HG02642 (cell line): ENCODE measurements around the gene TEX12.
"Not testable (repeated sequence)": the region's sequence is repeated elsewhere in the genome, so short reads cannot be mapped to it uniquely, and the experiment has no call there.

Experiments used
- ATAC-seq: cut with Tn5 transposase; IDR thresholded peaks from one replicate; pipeline ENCODE4 v1.9.1; 2021; ENCODE audit warnings: mild to moderate bottlenecking; ENCODE audit not compliant: unreplicated experiment, poor library complexity

TEX12 gene, protein sequence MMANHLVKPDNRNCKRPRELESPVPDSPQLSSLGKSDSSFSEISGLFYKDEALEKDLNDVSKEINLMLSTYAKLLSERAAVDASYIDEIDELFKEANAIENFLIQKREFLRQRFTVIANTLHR

GRCh38 chr11:112167145-112167544 lies at the start of gene TEX12:
TSS of gene TEX12 (plus strand) at chr11:112167372. CDS start at chr11:112169269, 1,897 bp downstream.
- ATAC-seq: no peak

- ATAC-seq: no peak
These were observed 49.0 kb upstream of the TEX12 start for GRCh38 chr11:112118176-112118575.

DNA sequence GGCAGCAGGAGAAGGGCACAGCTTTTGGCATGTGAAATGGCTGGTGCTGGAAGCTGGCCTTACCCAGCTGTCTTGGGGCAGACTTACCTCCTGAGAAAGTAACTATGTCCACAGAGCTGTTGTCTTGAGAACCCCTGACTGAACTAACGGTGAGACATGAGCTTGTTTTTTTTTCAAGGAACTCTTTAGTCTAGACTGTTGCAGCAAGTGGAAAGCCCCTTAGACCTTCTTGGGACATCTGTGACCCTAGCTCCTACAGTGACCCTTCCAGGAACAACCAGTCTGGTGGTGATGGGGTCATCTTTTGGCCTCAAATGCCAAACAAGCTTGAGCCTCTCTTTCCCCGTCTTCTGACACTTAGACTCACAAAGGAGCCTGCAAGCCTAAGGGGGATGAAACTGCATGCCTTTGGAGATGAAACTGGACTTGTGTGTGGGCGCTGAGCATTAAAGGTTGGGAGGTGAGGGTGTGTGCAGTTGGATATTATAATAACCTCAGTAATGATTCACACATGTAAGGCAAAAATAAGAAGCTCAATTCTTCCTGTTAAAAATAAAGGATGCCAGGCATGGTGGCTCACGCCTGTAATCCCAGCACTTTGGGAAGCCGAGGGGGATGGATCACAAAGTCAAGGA lies 45.1 kb upstream of the TEX12 start:
- no peak for ATAC-seq

- no peak for ATAC-seq
These were observed 44.0 kb upstream of the TEX12 start for GRCh38 chr11:112123129-112123528.

- no peak for ATAC-seq
These were observed 40.1 kb upstream of the TEX12 start for GRCh38 chr11:112127056-112127455.

GRCh38 chr11:112128483-112129121 lies 38.6 kb upstream of the TEX12 start:
- no peak for ATAC-seq

DNA sequence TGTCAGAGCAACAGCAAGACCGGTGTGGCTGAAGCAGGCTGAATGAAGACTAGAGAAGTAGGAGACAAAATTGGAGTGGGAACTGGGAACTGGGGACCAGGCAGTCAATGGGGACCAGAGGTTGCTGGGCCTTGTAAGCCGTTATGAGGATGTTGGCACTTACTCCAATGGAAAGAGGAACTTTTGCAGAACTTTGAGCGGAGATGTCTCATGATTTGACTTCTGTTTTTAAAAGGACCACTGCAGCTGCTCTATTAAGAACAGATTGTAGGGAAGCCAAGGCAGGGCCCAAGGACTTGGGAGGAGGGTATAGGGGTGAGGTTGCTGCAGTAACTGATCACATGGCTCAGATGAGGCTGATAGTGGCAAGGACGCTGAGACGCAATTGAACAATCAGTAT lies 37.5 kb upstream of the TEX12 start:
- no peak for ATAC-seq

GRCh38 chr11:112132737-112133136 lies 34.4 kb upstream of the TEX12 start:
- no peak for ATAC-seq

GRCh38 chr11:112134473-112134872 lies 32.7 kb upstream of the TEX12 start:
- no peak for ATAC-seq

GRCh38 chr11:112143597-112143996 lies 23.6 kb upstream of the TEX12 start:
- ATAC-seq: no peak

GRCh38 chr11:112150517-112150916 lies 16.7 kb upstream of the TEX12 start:
- ATAC-seq: no peak

- no peak for ATAC-seq
These were observed 10.8 kb upstream of the TEX12 start for GRCh38 chr11:112156153-112156955.

DNA sequence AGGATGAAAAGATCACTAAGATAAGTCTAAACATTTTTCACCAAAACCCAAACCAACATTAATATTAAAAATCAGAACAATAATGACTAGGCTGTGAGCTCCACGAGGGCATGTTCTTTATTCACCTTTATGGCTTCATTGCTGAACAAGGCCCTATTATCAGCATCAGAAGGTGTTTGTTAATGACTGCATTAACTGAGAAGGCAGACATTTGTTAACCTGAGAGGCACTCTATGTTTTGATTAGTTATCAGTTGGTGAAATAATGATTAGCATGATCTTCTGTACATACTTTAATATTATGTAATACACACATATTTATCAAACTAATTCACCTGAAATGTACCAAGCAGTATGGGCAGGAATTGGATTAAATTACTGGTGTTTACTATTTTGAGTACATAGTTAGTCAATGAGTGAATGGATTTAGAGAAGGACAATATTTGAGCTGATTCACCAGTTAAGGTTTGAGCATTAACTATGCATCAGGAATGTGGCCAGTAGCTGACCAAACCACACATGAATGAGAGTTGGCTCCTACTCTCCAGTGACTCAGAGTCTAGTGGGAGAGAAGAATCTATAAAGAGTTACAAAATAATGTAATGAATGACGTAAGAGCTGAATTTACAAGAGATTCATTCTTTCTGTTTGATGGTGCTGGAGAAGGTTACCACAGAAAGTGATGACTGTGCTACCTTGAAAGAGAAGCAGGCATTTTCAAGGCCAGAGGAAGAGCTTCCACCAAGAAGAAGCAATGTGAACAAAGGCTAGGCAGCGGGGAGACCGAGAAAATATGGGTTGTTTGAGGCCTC lies 10.0 kb upstream of the TEX12 start:
- ATAC-seq: no peak

GRCh38 chr11:112159098-112160065 lies 7.8 kb upstream of the TEX12 start:
- ATAC-seq: no peak

- no peak for ATAC-seq
These were observed 6.9 kb upstream of the TEX12 start for GRCh38 chr11:112160091-112160848.

- ATAC-seq: no peak
These were observed 6.2 kb upstream of the TEX12 start for GRCh38 chr11:112161012-112161411.

DNA sequence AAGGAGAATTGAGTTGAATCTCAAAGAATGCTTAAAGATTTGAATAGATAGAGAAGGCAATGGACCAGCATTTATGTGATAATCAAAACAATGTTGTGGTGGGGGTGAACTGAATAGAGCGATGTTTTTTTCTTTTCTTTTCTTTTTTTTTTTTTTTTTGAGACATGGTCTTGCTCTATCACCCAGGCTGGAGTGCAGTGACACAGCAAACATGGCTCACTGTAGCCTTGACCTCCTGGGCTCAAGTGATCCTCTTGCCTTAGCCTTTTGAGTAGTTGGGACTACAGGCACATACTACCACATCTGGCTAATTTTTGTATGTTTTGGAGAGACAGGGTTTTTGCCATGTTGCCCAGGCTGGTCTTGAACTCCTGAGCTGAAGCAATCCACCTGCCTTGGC lies 5.0 kb upstream of the TEX12 start:
- not testable (repeated sequence) for ATAC-seq

GRCh38 chr11:112162761-112163546 lies 4.2 kb upstream of the TEX12 start:
- no peak for ATAC-seq
